HG02623 (cell line): ENCODE results near the gene NR2F6.
A peak's percentile ranks its signal among the peaks of the same experiment; 100 is the strongest.

Source experiments
- ATAC-seq: cut with Tn5 transposase; IDR thresholded peaks from one replicate; pipeline ENCODE4 v1.9.1; 2021; ENCODE audit warnings: moderate library complexity; ENCODE audit not compliant: unreplicated experiment

Gene NR2F6

GRCh38 chr19:17264641-17264979, 18.9 kb upstream of the NR2F6 start, which contains the start of gene USHBP1:
Gene USHBP1, minus strand, starts transcription at chr19:17264745. Its CDS starts 446 bp downstream, at chr19:17264299.
- ATAC-seq: no peak

DNA sequence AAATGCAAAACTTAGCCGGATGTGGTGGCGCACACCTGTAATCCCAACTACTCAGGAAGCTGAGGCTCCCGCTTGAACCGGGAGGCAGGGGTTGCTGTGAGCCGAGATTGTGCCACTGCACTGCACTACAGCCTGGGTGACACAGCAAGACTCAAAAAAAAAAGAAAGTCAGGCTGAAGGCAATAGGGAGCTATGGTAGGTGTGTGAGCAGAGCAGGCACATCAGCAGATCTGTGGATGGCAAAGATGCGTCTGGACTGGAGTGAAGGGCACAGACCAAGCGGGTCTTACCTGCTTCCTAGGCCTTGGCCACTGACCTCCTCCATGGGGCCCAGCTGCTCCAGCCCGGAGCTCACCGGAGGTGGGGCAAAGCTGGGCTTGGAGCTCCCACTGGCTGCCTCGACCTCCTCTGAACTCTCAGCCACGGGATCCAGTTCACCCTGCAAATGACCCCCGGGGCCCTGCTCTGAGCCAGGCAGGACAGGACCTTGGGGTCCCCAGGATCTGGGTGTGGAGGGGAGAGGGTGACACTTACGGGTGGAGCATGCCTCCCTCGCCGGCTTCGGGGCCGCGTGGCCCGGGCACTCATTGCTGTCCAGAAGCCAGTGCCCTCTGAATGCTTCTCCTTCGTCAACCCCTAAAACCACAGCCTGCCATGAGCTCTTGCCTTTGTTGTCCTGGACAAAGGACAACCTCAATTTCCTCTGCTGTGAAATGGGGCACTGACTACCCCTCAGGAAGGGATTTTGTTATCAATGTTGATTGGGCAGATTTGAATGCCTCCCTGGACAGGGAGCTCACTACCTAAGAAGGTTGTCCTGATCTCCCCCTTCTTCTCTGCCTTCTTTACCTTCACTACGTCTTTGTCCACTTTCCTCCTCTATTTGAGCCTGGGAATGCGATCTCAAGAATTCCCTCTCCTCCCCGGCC, 18.3 kb upstream of the NR2F6 start:
- no peak for ATAC-seq

- no peak for ATAC-seq
Measured at GRCh38 chr19:17262557-17262956, 16.8 kb upstream of the NR2F6 start.

GRCh38 chr19:17260842-17261325, 15.2 kb upstream of the NR2F6 start:
- ATAC-seq: peak; percentile 50

GRCh38 chr19:17259934-17260333, 14.2 kb upstream of the NR2F6 start:
- ATAC-seq: no peak

GRCh38 chr19:17259118-17259780, 13.5 kb upstream of the NR2F6 start:
- no peak for ATAC-seq

- ATAC-seq: no peak
Measured at GRCh38 chr19:17256130-17256529, 10.4 kb upstream of the NR2F6 start.

GRCh38 chr19:17255150-17255621, 9.5 kb upstream of the NR2F6 start:
- ATAC-seq: no peak

DNA sequence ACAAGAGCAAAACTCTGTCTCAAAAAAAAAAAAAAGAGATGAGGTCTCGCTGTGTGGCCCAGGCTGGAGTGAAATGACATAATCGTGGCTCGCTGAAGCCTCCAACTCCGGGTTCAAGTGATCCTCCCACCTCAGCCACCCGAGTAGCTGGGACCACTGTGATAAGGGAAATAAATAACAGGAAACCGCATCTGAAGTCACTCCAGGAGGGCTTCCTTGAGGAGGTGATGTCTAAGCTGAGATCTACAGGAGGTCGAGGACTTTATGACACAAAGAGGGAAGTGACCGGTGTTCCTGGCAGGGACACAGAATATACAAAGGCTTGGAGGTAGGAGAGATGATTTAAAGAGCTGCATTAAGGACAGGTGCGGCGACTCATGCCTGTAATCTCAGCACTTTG, 8.9 kb upstream of the NR2F6 start:
- ATAC-seq: no peak

DNA sequence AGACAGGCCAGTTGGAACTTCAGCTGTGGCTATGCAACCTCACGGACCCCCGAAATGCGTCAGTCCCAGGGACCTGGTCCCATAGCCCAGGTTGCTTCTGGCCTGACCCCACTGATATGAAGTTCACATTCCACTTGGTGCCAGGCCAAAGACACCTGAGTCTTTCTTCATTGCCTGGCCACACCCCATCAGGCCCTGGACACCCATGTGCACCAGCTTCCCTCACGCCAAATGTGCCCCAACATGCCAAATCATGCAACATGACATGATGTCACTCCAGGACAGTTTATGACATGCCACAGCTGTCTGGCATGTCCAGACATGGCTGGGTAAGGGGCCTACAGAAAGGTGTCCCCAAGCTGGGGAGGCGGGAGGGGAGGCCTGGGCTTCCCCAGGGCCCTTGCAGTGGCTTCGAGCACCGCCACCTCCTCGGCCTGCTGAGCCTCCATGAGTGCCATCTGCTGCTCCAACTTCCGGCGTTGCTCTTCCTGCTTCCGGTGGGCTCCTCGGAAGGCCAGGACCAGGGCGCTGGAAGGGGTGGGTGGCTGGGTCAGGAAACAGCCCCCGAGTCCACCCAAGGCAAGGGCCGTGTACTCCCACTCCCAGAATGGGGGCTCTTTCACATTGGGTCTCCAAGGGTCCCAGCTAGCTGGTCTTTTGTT, 4.3 kb upstream of the NR2F6 start:
- no peak for ATAC-seq

DNA sequence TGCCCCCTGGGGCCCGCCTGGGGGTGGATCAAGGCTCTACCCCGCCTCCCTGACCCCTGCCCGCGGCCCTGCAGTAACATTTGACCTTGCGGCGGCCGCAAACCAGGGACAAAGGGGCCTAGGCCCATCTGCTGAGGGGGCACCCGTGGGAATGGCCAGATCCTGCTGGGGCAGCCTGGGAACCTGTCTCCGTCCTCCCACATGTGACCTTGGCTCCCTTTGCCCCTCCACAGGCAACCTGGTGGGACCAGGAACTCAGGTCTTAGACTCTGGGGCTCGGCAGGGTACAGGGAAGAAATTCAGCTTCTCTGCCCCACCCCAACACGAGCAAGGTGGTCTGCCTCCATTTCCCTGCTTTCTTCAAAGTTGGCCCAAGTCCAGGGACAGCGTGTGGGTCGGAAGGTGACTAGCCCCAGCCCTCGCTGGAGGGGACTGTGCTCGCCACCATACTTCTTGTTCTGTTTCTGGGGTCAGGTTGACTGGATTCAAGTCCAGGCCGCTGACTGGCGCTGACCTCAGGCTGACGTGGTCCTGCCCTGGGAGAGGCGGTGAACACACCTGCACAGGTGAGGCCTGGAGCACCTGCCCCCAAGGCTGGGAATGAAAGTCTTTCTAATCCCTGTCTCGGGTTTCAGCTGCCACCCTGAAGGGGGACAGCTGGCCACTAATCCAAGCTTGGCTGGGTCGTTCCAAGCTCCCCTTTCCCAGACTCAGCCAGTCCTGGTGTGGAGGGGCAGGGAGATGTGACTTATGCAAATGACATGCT, 2.5 kb upstream of the NR2F6 start:
- ATAC-seq: no peak

DNA sequence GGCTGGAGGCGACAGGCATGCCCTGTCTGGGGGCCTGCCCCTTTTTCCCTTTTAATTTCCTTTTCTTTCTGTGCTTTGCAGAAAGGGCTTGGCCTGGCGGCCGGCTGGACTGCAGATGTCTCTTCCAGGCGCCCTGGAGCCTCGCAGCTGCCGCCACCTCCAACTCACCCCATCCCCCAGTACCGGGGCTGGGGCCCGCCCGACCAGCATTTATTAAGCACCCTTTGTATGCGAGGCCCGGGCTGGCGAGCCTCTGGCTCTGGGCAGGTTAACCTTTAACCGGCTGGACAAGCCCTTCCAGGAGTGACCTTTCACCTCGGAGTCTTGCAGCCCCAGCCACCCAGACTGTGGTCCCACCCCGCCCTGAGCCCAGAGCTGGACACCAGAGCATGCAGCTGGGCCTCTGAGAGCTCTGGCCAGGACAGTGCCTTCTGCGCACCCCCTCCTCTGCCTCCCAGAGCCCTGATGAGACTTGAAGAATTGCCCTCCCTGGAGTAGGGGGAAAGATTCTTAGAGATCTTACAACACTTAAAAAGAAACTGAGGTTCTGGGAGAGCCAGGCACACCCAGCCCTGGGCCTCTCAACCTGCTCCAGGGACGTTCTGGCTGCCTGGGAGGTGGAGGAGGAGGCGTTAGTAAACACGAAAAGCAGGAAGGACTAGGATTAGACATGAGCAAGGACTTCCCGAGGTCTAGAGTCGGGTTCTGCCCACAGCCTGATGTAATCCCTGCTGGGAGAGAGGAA, 1.1 kb upstream of the NR2F6 start:
- no peak for ATAC-seq

DNA sequence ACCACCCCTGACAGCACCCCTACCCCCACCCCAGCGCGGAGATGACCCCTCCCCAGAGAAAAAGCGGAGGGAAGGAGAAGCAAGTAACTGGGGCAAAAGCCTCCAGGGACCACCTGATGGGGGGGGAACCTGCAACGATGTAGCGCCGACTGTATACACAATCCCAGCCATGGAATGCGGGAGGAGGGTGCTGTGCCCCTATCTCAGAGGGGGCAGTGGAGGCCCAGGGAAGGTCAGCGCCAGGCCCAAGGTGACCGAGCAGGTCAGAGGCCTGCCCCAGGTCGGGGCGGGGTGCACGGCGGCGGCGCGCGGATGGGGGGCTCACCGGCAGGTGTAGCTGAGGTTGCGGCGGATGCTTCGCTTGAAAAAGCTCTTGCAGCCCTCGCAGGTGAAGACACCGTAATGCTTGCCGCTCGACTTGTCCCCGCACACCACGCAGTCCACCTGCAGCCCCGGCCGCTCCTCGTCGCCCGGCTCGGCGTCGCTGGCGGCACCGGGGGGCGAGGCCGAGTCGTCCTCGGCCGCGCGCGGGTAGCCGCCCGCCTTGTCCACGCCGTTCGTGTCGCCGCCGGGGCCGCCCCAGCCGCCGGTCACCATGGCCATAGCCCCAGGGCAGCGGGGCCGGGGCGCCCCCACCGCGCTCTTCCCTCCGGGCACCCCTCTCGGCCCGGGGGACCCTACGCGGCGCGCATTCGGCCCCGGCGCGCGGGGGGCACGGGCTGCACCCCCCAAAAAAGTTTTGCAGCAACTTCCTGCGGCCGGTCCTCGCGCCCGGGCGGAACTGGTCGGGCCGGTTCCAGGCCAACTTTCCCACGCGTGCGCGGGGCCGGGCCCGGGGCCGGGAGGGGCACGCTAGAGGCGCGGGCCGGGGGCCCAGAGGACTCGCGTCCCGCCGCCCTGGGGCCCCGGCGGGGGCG, 843 bp downstream of the NR2F6 start:
- peak; percentile 22 for ATAC-seq

DNA sequence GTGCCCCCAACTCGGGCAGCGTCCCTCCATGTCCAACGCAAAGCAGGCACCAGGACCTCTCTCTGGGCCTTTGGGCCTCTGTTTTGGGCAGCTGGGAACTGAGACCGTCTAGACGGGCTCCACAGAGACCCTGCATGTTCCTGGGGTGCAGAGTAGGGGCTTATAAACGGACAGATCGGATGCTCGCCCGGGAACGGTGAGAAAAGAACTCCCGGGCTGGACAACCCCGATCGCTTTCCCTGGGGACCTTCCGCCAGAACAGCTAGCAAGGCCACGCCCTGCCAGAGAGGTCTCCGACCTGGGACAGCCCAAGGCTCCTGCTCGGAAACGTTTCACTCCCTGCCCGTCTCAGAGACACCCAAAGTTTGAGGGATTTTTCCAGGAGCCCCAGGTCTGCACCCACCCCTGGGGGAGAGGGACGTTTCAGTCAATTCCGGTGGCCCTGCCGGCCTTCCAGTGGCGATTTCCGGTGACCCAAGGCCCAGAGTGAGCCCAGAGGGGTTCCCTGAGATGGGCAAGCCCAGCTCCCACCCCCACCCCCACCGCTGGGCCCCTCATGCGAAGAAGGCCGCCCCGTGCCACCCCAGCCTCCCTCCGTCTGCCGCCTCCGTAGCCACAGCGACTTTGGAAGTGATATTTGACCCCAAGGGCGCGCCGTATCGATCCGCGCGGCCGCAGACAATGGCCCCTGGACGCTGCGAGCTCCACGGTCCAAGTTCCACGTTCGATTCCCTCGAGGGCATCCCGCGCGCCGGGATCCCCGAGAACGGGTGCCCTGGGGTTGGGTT, 1.7 kb downstream of the NR2F6 start:
- no peak for ATAC-seq

GRCh38 chr19:17243211-17243829, 2.4 kb downstream of the NR2F6 start:
- no peak for ATAC-seq

DNA sequence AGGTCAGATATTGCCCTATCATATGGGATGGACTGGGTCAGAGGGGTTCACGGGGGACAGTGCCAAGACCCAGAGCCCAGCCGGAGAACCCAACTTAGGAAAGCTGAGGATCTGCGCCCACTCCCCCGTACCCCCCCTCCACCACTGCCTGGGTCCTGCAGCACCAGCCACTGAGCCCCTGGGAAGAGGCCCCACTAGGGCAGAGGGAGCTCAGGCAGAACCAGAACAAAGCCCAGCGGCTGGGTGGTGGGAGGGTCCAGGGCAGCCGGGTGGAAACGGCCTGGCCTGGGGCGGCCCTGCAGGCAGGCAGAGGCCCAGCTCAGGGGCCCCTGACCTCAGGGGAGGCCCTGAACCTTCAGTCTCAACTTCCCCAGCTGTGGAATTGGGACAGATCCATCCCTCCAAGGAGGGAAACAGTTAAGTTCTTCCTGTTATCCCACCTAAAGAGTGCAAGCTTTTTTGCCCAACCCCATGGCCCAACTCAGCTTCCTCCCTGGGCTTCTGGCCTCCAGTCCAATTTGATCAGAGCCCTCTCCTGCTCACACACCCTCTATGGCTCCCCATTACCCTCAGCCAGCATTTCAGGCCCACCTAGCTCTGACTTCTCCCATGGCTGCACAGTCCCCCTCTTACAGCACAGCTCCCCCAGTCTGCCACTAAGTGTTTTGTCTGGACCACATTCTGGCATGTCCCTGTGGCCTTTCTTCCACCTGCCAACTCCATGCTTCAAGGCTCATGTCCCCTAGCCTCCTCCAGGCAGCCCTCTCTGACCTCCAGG, 3.1 kb downstream of the NR2F6 start:
- ATAC-seq: no peak

- ATAC-seq: no peak
Measured at GRCh38 chr19:17240826-17241399, 4.8 kb downstream of the NR2F6 start.
